Activated CD4-positive, alpha-beta T cell treated with anti-CD3 and anti-CD28 coated beads for 24 hours (primary cell): ENCODE results near the gene RAB7B.

Experiments
- DNase-seq, 2 donors: peaks; one replicate each; pipeline ENCODE4 v3.0.0-alpha.2; 2020; ENCODE audit warnings: low read depth in 2 of 2

The RAB7B gene

DNA sequence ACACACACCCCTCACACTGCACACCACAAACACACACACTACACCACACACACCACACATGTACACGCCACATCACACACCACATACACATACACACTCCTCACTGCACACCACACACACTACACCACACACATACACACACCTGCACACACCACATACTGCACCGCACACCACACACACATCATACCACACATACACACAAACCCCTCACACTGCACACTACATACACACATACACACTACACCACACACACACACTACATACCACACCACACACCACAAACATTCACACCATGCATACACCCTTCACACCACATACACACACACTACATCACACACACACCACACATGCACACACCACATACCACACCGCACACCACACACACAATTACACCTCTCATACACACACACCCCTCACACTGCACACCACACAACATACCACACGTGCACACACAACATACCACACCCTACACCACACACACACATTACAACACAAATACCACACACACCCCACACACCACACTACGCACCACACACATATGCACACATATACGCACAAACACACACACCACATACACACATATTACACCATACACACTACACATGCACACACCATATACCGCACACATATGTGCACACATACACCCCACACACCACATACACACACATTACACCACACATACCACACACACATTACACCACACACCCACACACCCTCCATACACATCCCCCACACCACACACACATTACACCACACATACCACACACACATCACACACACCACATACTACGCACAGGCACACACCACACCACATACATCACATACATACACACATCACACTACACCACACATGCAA, 29.6 kb downstream of the RAB7B start:
- no peak for DNase-seq

DNA sequence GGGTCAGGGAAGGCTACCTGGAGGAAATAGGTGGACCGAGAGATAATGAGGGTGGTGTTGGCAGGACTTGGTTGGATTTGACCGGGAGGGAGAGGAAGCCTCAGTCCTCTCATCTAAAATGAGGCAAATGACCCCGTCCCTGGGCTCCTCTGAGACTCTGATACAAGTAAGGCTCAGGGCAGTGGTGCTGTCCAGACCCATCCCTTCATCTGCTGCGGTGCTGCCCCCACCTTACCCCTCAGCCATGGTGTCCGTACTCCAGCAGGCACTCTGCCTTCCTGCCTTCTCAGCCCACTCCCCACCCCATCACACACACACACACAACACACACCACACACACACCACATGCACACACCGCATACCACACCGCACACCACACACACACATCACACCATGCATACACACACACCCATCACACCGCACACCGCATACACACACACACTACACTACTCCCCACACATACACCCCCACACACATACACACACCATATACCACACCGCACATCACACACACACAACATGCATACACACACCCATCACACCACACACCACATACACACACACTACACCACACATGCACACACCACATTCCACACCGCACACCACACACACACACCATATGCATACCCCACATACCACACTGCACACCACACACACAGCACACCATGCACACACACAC, 30.6 kb downstream of the RAB7B start:
- DNase-seq, result no peak

DNA sequence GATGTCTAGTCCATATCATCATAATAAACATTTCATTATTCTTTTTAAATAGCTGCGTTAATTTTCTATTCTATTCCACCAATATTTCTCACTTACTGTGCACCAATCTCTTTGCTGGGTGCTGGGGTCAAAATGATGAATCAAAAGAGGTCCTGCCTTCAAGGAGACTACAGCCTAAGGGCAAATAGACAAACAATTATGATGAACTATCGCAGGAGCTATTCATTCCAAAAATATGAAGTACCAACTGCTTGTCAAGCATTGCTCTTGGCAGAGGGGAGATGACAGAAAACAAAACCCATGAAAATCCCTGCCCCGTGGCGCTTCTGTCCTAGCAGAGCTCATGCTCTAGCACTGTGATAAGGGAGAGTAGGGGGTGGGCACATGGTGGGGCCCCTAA, 31.1 kb downstream of the RAB7B start:
- DNase-seq, result no peak

DNA sequence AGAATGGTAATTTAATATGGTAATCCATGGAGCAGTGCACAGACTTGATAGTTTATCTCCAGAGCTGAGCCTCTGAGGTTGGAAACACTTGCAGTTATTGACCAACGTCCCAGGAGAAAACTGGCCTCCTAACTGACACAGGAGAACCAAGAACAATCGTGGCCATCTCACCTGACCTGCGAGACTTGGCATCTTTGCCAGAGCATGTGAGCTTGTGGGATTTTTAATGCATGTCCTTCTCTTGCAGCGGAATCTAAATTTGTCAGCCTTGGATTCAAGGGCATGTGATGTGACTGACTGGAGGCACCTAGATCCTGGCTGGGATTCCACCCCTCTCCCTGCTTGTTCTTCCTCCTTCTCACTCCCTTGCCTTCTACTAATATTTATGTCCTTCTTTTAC, 32.1 kb downstream of the RAB7B start:
- DNase-seq, result no peak

DNA sequence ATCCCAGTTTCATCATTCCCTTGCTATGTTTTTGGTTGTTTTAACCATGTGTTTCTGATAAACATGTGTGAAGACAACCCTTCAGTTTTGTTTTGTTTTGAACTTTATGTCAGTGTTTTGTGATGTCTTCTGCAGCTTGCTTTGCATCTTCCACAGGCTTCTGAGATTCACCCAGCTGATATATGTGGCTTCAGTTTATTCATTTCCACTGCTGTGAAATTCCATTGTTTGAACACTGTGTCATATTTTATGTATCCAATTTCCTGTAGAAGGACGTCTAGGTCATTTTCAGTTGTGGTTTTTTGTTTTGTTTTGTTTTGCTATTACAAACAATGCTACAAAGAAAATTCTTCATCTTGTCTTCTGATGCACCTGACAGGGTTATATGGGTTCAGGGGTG, 32.7 kb downstream of the RAB7B start:
- DNase-seq, result no peak

DNA sequence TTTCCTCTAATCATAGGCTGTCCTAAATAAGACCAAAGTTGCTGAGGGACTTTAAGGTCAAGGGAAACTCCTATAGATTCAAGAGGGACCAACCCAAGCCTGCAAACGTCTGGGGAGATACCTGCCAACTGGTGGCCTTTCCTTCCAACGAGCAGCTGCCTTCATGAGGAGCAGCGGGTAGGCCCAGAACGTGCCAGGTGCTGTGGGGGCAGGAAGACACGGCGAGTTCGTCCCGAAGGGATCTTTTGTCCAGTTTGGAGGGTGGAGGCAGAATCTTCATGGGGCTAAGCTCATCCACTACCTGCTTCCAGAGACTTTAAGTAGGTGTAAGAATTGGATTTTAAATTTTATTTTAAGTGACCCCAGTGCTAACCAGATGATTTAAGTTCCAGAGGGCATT, 34.0 kb downstream of the RAB7B start:
- no peak for DNase-seq

DNA sequence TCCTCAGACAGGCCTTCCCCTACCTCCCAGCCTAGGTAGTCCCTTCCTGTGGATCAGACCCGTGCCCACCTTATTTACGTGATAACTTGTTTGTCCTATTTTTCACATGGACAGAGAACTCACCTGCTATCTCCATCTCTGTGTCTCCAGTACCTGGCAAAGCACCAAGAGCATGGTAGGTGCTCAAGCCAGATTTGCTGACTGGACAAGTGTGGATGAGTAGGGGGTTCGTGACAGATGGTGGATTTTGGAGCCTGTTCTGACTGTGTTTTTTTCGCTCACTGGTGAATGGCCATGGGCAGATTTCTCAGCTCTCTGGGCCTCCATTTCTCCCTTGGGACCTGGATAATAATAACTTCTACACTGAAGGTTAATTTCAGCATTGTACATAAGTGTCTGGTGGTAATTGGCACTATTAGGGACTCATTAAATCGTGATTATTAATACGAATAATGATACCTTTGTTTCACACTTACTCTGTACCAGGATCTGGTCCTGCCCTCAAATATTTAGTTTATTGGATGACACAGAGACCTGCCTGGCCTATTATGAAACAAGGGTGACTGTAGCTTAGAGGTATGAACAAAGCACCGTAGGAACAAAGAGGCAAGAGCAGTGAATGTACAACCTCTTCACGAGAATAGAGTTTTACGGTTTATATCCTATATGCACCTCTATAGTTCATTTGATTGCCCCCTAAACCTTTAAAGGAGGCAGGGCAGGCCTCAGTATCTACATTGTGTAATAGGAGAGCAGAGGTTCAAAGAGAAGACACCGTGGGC, 35.5 kb downstream of the RAB7B start:
- no peak for DNase-seq

DNA sequence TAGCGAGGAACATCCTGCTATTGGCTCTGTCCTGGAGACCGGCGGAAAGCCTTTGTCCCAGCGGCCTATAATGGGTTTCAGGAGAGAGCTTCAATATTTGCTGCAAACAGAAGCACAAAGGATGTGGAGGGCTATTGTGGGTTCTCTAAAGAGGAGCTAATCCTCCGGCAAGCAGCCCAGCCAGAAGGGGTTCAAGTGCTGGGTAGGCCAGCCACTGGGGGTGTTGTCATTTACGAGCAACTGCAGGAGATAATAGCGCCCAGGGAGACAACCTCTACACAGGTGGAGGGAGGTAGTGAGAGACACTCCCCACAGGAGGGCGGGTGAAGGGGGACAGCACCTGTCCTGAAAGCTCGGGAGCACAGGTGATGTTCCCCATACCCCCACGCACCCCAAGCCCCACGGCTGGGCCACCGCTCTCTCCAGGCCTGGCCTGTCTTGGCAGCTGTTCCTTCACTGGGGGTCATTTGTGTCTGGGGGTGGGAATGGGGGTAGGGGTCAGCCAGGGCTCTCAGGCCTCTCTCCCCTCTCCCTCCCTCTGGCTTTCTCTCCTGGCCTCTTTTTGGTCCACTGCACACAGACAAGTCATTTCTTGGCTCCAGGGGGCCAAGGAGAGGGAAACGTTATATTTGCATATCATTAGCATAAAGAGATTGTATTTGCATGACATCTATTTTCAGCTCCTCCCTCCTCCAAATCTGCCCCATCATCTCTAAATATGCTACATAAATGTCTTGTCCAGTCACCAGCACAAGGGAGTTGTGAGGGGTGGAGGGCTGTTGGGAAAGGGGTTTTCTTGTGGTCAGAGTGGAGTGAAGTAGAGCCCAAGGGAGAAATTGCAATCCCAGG, 37.9 kb downstream of the RAB7B start:
- no peak for DNase-seq

DNA sequence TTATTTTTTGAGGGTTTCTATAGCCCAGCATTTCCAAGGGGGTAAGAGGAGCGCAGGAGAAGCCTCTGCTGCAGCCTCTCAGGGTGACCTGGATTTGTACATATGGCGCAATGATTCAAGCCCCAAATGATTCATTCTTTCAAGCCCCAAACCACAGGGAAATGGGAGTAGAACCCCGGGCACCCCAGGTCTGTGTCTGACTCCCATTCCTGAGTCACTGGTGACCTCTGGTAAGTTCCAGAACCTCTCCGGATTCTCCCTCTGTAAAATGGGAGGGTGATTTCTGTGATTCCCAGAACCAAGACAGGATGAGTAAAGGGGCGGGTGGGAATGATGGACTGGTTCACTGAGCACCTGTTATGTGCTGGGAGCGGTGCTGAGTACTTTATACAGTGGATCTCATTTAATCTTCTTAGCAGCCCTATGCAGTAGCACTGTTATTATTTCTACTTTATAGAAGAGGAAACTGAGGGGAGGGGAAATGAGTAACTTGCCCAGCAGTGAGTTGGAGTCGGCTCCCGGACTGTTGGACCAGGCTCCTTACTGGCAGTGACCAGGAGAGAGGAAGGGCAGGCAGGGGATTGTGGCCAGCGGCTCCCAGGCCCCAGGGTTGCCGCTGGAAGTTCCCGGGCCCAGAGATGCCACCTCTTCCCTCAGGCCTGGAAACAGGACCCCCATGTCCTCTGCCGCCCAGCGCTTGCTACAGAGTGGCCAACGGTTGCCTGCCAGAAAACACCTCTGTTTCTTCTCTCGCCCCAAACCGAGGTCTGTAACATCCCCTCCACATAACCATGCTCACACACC, 39.6 kb downstream of the RAB7B start:
- DNase-seq, result no peak

DNA sequence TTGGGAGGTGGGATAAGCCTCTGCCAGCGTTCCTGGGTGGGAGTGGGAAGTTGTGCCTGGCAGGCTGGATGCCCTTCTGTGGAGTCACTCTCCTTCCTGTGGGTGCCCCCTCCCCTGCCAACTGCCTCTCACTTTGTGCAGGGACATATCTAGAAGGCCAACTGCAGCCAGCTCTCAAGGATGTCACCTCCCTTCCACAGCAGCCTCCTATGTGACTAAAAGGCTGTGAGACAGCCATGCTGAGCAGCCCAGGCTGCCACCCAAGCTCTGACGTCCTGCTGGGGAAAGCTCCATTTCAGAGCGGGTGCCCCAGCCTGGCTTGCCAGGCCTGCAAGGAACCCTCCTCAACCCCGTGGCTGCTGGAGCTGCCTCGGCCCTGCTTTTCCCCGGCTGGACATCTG, 40.4 kb downstream of the RAB7B start:
- no peak for DNase-seq

DNA sequence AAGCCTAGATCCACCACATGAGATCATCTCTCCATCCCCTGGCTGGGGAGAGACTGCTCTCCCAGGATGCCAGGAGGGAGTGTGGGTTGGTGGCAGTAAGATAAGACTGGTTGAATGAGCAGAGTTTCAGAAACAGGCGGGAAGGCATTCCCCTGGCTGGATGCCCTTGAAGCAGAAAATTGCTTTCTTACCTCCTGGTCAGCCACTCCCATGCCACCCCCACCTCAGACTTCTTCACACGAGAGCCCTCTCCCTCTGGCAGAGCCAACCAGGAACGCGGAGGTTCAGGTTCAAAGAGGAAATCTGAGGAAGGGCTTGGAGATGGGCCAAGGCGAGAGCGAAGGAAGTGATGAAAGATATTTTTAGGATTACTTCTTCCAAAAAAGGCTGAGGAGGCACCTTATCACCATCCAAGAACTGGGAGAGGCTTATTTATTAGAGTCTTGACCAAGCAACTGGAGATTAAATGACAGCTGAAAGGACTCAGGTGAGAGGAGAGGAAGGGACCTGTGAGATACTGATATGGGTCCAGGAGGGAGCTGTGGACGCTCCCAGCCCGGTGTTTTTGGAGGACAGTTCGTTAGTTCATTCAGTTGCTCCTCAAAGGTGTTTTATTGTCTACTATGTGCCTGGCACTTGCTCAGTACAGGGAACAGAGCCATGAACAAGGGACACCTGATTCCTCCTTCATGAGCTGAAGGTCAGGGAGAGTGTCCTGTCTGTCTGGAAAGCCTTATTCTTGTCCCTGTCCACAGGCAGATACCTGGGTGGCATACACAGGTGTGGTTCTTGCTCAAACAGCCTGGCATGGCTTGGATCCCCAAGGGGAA, 41.0 kb downstream of the RAB7B start:
- no peak for DNase-seq

DNA sequence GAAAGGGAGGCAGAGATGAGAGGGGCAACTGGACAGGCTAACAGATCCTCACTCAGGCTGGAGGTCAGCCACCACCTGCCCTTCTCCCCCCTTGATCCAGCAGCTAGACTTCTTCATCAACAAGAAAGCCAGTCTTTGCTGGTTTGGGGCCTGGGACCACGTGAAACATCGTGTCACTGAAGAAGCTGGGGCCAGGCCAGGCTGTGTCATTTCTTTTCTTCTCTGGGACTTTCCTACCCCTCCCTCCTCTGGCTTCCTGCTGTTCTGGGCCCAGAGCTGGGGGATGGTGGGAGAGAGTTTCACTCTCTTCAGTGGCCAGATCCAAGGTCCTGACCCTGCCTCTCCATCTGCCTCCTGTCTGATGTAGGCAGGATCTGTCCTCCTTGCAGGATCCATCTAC, 41.8 kb downstream of the RAB7B start:
- no peak for DNase-seq

DNA sequence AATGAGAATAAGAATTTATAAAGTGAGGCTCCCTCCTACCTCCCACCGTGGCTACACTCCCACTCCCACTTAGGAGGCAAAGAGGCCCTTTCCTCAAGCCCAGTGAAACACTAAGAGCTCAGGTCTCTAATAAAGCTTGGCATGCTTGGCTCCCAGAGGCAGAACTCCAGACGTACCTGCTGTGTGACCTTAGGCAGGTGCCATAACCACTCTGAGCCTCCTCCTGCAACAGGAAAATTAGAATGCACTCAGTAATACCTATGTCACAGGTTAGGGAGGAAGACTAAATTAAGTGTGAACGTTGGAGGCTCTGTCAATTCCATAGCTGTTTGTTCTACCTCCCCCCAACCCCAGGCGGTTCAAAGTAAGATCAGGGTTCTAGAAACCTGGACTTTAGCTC, 43.4 kb downstream of the RAB7B start:
- DNase-seq, result no peak

DNA sequence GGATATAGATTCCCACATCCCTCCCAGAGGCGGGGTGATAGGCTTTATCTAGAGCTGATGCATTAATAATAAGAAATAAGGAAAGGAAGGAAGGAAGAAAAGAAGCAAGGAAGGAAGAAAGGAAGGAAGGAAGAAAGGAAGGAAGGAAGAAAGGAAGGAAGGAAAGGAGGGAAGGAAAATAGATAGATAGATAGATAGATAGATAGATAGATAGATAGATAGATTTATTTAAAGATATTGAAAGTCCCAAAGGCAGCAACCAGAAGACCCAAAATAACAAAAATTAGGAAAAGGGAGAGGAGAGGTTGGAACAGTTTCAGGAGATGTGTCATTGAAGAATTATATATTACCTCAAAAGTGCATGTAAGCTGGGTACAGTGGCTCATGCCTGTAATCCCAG, 47.7 kb downstream of the RAB7B start:
- DNase-seq, result no peak

DNA sequence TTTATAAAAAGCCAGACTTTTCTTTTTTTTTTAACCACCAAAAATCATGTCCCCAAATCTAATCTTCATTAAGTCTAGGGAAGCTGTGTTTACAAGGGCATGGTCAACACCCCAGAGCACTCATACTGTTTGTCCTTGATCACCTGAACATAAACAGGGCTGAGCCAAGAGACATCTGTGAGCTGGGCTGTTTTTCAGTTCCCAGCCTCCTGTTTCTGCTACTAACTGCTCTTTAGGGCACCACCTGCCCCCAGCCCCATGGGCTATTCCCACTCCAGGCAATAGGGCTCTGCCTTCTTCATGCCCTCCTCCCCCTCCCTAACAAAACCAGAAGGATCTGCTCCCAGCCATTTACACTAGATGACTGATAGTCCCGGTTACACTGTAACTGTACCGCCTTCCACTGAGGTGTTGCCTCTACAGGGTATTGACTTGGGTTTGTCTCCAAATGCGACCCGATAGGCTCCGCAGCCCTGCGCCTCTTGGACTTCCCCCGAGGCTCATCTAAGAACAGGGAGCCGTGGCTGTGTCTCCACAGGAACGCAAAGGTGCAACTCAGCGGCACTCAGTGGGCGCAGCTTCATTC, 48.3 kb downstream of the RAB7B start:
- no peak for DNase-seq

DNA sequence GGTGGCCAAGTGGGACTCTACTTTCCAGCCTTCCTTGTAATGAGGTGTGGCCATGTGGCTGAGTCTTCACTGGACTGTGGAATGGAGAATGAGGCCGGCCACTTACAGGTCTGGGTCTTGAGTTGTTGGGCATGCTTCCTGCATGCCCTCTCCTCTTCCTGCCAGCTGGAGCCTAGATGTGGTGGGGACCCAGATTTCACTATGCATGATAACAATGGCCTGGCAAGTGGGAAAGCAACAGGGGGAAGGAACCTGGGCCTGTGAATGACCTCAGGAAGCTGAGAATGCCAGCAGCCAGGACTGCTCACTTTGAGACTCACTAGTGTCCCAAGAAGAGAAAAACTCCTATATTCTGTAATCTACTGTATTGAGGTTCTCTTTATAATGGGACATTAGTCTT, 51.4 kb downstream of the RAB7B start:
- DNase-seq, result no peak

DNA sequence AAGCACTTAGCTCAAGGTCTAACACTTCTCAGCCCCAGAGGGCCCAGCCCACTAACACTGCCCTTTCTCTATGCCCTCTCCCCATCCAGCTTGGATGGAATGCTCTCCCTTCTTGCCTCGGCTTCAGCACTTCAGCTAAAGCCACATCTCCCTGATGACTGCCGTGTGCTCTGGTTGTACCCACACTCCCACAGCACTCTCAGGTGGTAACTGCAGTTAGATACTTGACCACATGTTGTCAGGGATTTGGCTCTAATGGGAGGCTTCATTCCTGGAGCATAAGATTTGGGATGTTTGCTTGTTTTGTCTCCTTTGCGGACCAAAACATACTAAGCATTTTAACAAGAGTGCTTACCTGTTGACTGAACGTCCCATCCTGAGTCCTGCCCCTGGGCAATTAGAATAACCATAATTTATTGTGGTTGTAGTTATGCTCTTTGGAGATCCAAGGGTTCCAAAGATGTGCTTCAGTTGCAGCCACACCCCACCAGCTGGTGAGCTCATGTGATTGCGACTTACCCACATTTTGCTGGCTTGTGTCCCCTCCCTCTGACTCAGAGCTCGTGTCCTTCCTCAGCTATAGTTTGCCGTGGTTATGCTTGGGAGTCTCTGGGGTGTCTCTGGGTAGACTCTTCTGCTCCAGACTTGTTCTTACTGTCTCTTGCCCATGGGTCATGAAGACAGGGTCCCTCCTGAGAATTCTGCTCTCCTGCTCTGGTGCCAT, 52.2 kb downstream of the RAB7B start:
- DNase-seq, result no peak

DNA sequence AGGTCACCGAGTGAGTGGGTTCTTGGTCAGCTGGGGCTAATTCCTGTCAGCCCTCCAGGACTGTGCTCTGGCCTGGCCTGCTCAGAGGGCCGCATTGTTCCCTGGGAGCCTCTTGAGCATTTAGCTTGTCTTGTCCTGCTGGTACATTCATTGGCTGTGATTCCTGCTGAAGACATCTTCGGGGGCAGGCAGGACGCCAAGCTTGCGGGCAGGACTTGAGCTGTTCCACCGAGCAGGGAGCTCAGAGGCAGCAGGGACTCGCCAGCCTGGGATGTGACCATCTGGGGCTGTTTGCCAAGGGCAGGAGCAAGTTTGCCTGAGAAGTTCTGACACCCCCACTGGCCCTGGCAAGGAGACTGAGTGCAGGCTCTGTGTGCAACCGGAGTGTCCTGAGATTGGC, 52.9 kb downstream of the RAB7B start:
- DNase-seq, result no peak

DNA sequence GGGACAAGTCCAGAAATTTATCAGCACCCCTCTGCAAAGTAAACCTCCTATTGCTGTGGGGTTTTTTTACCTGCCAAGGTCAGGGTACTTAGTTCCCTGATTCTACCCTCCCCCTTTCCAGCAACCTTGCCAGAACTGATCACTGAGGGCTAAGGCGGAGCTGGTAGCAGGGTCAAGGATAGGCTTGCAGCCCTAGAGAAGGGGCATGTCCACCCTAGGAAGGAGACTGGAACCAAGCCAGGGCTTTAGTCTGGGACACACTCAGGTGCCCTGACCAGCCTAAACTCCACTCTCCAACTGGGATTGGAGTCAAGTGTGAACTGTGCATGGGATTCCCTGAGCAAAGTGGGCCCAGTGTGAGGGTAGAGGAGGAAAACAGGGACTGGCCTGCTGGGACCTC, 53.4 kb downstream of the RAB7B start:
- no peak for DNase-seq
